ENCODE measurements around the gene CDKN2AIP. TPM values are rescaled to one million over a fixed set of nuclear protein-coding genes. Genes with fewer than 3 reads are reported as not detected.
A peak's percentile ranks its signal among the peaks of the same experiment; 100 is the strongest.

Gene CDKN2AIP
- polyA plus RNA-seq, 2 donors: 18.9 to 20.8 TPM

GRCh38 chr4:183411291-183411861, 33.1 kb upstream of the CDKN2AIP start:
- H3K9me3 ChIP-seq (ENCODE audit: control insufficient read depth in 2 of 2, insufficient read depth in 1 of 2, low read depth in 1 of 2, low read length in 1 of 2): no peaks in the 10 kb centered on the region
- no peaks in the 10 kb centered on the region for H3K36me3 ChIP-seq (ENCODE audit: control insufficient read depth in 2 of 2, insufficient read depth in 2 of 2, low read length in 1 of 2)
- H3K4me1 ChIP-seq (ENCODE audit: control insufficient read depth in 2 of 2, insufficient read depth in 2 of 2, low read length in 1 of 2): peaks cover 0 to 2% of the 10 kb centered on the region in 2 donors
- H3K4me3 ChIP-seq (ENCODE audit: low read depth in 1 of 2, low read length in 2 of 2): no peak overlapping the region
- whole genome bisulfite sequencing, 2 donors: 46 to 64% methylated on average over 11 of the region's 11 CpGs
- H3K27me3 ChIP-seq (ENCODE audit: control insufficient read depth in 1 of 2, insufficient read depth in 2 of 2, low read length in 2 of 2): no peaks in the 10 kb centered on the region
- H3K27ac ChIP-seq (ENCODE audit: low read depth in 2 of 2, low read length in 1 of 2): no peak overlapping the region

GRCh38 chr4:183412821-183413220, 31.6 kb upstream of the CDKN2AIP start:
- no peaks in the 10 kb centered on the region for H3K9me3 ChIP-seq (ENCODE audit: control insufficient read depth in 2 of 2, insufficient read depth in 1 of 2, low read depth in 1 of 2, low read length in 1 of 2)
- H3K36me3 ChIP-seq (ENCODE audit: control insufficient read depth in 2 of 2, insufficient read depth in 2 of 2, low read length in 1 of 2): no peaks in the 10 kb centered on the region
- no peak overlapping the region for H3K27ac ChIP-seq (ENCODE audit: low read depth in 2 of 2, low read length in 1 of 2)
- 84% methylated on average over 11 of the region's 11 CpGs for WGBS, 2 donors
- peaks cover 0 to 2% of the 10 kb centered on the region in 2 donors for H3K4me1 ChIP-seq (ENCODE audit: control insufficient read depth in 2 of 2, insufficient read depth in 2 of 2, low read length in 1 of 2)
- H3K4me3 ChIP-seq (ENCODE audit: low read depth in 1 of 2, low read length in 2 of 2): no peak overlapping the region
- H3K27me3 ChIP-seq (ENCODE audit: control insufficient read depth in 1 of 2, insufficient read depth in 2 of 2, low read length in 2 of 2): no peaks in the 10 kb centered on the region

- 89 to 91% methylated on average over 28 of the region's 28 CpGs for WGBS, 2 donors
- no peak overlapping the region for H3K27ac ChIP-seq (ENCODE audit: low read depth in 2 of 2, low read length in 1 of 2)
- peaks cover 0 to 2% of the 10 kb centered on the region in 2 donors for H3K4me1 ChIP-seq (ENCODE audit: control insufficient read depth in 2 of 2, insufficient read depth in 2 of 2, low read length in 1 of 2)
- H3K9me3 ChIP-seq (ENCODE audit: control insufficient read depth in 2 of 2, insufficient read depth in 1 of 2, low read depth in 1 of 2, low read length in 1 of 2): no peaks in the 10 kb centered on the region
- no peak overlapping the region for H3K4me3 ChIP-seq (ENCODE audit: low read depth in 1 of 2, low read length in 2 of 2)
- no peaks in the 10 kb centered on the region for H3K36me3 ChIP-seq (ENCODE audit: control insufficient read depth in 2 of 2, insufficient read depth in 2 of 2, low read length in 1 of 2)
- no peaks in the 10 kb centered on the region for H3K27me3 ChIP-seq (ENCODE audit: control insufficient read depth in 1 of 2, insufficient read depth in 2 of 2, low read length in 2 of 2)
Measured at GRCh38 chr4:183413234-183414200, 30.9 kb upstream of the CDKN2AIP start.

GRCh38 chr4:183416879-183417755, 27.3 kb upstream of the CDKN2AIP start:
- no peaks in the 10 kb centered on the region for H3K9me3 ChIP-seq (ENCODE audit: control insufficient read depth in 2 of 2, insufficient read depth in 1 of 2, low read depth in 1 of 2, low read length in 1 of 2)
- no peak overlapping the region for H3K4me3 ChIP-seq (ENCODE audit: low read depth in 1 of 2, low read length in 2 of 2)
- H3K4me1 ChIP-seq (ENCODE audit: control insufficient read depth in 2 of 2, insufficient read depth in 2 of 2, low read length in 1 of 2): no peaks in the 10 kb centered on the region
- no peaks in the 10 kb centered on the region for H3K27me3 ChIP-seq (ENCODE audit: control insufficient read depth in 1 of 2, insufficient read depth in 2 of 2, low read length in 2 of 2)
- WGBS, 2 donors: 78 to 85% methylated on average over 10 of the region's 10 CpGs
- H3K27ac ChIP-seq (ENCODE audit: low read depth in 2 of 2, low read length in 1 of 2): no peak overlapping the region
- no peaks in the 10 kb centered on the region for H3K36me3 ChIP-seq (ENCODE audit: control insufficient read depth in 2 of 2, insufficient read depth in 2 of 2, low read length in 1 of 2)

GRCh38 chr4:183422962-183423631, 21.3 kb upstream of the CDKN2AIP start:
- H3K4me3 ChIP-seq (ENCODE audit: low read depth in 1 of 2, low read length in 2 of 2): no peak overlapping the region
- no peaks in the 10 kb centered on the region for H3K9me3 ChIP-seq (ENCODE audit: control insufficient read depth in 2 of 2, insufficient read depth in 1 of 2, low read depth in 1 of 2, low read length in 1 of 2)
- no peaks in the 10 kb centered on the region for H3K4me1 ChIP-seq (ENCODE audit: control insufficient read depth in 2 of 2, insufficient read depth in 2 of 2, low read length in 1 of 2)
- WGBS, 2 donors: 66 to 70% methylated on average over 9 of the region's 9 CpGs
- H3K27ac ChIP-seq (ENCODE audit: low read depth in 2 of 2, low read length in 1 of 2): peak overlapping the region in 1 of 2 donors; percentile 16
- no peaks in the 10 kb centered on the region for H3K27me3 ChIP-seq (ENCODE audit: control insufficient read depth in 1 of 2, insufficient read depth in 2 of 2, low read length in 2 of 2)
- H3K36me3 ChIP-seq (ENCODE audit: control insufficient read depth in 2 of 2, insufficient read depth in 2 of 2, low read length in 1 of 2): no peaks in the 10 kb centered on the region

GRCh38 chr4:183424109-183424744, 20.2 kb upstream of the CDKN2AIP start:
- Histone ChIP-seq H3K4me1 (ENCODE audit: control insufficient read depth in 2 of 2, insufficient read depth in 2 of 2, low read length in 1 of 2) (no peaks in the 10 kb centered on the region), H3K27ac (ENCODE audit: low read depth in 2 of 2, low read length in 1 of 2) (no peak overlapping the region), H3K36me3 (ENCODE audit: control insufficient read depth in 2 of 2, insufficient read depth in 2 of 2, low read length in 1 of 2) (no peaks in the 10 kb centered on the region), H3K9me3 (ENCODE audit: control insufficient read depth in 2 of 2, insufficient read depth in 1 of 2, low read depth in 1 of 2, low read length in 1 of 2) (no peaks in the 10 kb centered on the region), H3K4me3 (ENCODE audit: low read depth in 1 of 2, low read length in 2 of 2) (no peak overlapping the region), H3K27me3 (ENCODE audit: control insufficient read depth in 1 of 2, insufficient read depth in 2 of 2, low read length in 2 of 2) (no peaks in the 10 kb centered on the region)
- 77 to 79% methylated on average over 5 of the region's 5 CpGs for WGBS, 2 donors

- no peaks in the 10 kb centered on the region for H3K9me3 ChIP-seq (ENCODE audit: control insufficient read depth in 2 of 2, insufficient read depth in 1 of 2, low read depth in 1 of 2, low read length in 1 of 2)
- H3K27ac ChIP-seq (ENCODE audit: low read depth in 2 of 2, low read length in 1 of 2): no peak overlapping the region
- 76 to 78% methylated on average over 6 of the region's 6 CpGs for WGBS, 2 donors
- no peaks in the 10 kb centered on the region for H3K36me3 ChIP-seq (ENCODE audit: control insufficient read depth in 2 of 2, insufficient read depth in 2 of 2, low read length in 1 of 2)
- H3K27me3 ChIP-seq (ENCODE audit: control insufficient read depth in 1 of 2, insufficient read depth in 2 of 2, low read length in 2 of 2): no peaks in the 10 kb centered on the region
- no peak overlapping the region for H3K4me3 ChIP-seq (ENCODE audit: low read depth in 1 of 2, low read length in 2 of 2)
- peaks cover 0 to 3% of the 10 kb centered on the region in 2 donors for H3K4me1 ChIP-seq (ENCODE audit: control insufficient read depth in 2 of 2, insufficient read depth in 2 of 2, low read length in 1 of 2)
Measured at GRCh38 chr4:183426507-183426906, 17.9 kb upstream of the CDKN2AIP start.

- Histone ChIP-seq H3K9me3 (ENCODE audit: control insufficient read depth in 2 of 2, insufficient read depth in 1 of 2, low read depth in 1 of 2, low read length in 1 of 2) (no peaks in the 10 kb centered on the region), H3K4me1 (ENCODE audit: control insufficient read depth in 2 of 2, insufficient read depth in 2 of 2, low read length in 1 of 2) (peaks cover 0 to 3% of the 10 kb centered on the region in 2 donors), H3K27ac (ENCODE audit: low read depth in 2 of 2, low read length in 1 of 2) (no peak overlapping the region), H3K36me3 (ENCODE audit: control insufficient read depth in 2 of 2, insufficient read depth in 2 of 2, low read length in 1 of 2) (no peaks in the 10 kb centered on the region), H3K27me3 (ENCODE audit: control insufficient read depth in 1 of 2, insufficient read depth in 2 of 2, low read length in 2 of 2) (no peaks in the 10 kb centered on the region), H3K4me3 (ENCODE audit: low read depth in 1 of 2, low read length in 2 of 2) (no peak overlapping the region)
- WGBS, 2 donors: 87 to 92% methylated on average over 7 of the region's 7 CpGs
Measured at GRCh38 chr4:183429489-183429888, 14.9 kb upstream of the CDKN2AIP start.
